GM18907 (cell line): ENCODE data around the gene KRTAP9-9.
"Not testable (repeated sequence)": the region's sequence is repeated elsewhere in the genome, so short reads cannot be mapped to it uniquely, and the experiment has no call there.

Source experiments
- ATAC-seq: cut with Tn5 transposase; IDR thresholded peaks from one replicate; pipeline ENCODE4 v1.9.1; 2021; ENCODE audit warnings: mild to moderate bottlenecking, moderate library complexity; ENCODE audit not compliant: unreplicated experiment

KRTAP9-9 gene

GRCh38 chr17:41255381-41256290 lies at the start of gene KRTAP9-9:
KRTAP9-9 (plus strand) TSS chr17:41255384.
- not testable (repeated sequence) for ATAC-seq

- ATAC-seq = no peak
Measured at GRCh38 chr17:41211845-41212466, 43.2 kb upstream of the KRTAP9-9 start.

- no peak for ATAC-seq
Measured at GRCh38 chr17:41212524-41213169, 42.5 kb upstream of the KRTAP9-9 start.

GRCh38 chr17:41215681-41216080 lies 39.5 kb upstream of the KRTAP9-9 start:
- ATAC-seq = no peak

DNA sequence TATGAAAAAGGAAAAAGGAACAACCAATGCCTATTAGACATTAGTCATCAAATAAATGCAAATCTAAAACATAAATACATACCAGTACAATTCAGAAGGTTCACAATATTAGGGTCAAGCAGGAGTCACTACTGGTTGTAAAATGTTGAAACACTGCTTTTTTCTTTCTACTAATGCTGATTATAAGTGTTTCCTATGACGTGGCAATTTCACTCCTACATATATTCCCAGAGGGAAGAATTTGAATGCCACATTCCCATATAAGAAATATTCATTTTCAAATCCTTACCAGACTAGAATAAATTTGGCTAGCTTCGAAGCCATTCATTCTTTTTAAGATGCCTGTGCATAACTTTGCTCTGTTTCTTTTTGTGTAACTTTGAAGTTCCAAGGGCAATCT lies 31.4 kb upstream of the KRTAP9-9 start:
- no peak for ATAC-seq

DNA sequence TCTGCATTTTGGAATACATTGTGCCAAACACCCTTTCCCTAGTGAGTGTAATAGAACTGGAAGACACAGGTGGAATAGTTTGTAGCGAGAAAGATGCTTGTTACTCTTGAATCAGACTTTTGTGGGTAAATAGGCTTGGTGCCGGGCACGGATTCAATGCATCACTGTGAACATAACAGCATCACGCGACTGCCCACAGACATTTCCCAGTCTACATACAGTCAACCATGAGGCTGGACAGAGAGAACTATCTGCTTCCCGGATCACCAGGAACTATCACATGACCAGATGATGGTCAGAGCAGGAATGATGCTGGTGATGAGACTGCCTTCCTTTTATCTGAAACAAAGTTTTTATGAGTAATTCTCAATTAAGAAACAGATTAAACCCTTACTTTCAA lies 29.1 kb upstream of the KRTAP9-9 start:
- no peak for ATAC-seq

GRCh38 chr17:41226598-41227095 lies 28.5 kb upstream of the KRTAP9-9 start, which contains the start of gene KRTAP9-2:
KRTAP9-2 (plus strand) TSS chr17:41226648; CDS start chr17:41226655, 7 bp downstream.
- not testable (repeated sequence) for ATAC-seq

DNA sequence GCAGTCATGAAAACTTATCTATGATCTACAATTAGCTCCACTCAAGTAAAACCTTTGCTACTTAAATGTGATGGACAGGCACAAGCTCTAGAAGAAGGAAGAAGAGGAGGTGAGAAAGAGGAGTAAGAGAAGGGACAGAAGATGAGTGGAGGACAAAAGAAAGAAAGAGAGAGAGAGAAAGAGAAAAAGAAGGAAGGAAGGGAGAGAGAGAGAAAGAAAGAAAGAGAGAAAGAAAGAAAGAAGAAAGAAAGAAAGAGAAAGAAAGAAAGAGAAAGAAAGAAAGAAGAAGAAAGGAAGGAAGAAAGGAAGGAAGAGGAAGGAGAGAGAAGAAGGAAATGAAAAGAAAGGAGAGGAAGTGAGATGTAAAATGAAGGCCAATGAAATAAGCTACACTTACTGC lies 25.1 kb upstream of the KRTAP9-9 start:
- no peak for ATAC-seq

DNA sequence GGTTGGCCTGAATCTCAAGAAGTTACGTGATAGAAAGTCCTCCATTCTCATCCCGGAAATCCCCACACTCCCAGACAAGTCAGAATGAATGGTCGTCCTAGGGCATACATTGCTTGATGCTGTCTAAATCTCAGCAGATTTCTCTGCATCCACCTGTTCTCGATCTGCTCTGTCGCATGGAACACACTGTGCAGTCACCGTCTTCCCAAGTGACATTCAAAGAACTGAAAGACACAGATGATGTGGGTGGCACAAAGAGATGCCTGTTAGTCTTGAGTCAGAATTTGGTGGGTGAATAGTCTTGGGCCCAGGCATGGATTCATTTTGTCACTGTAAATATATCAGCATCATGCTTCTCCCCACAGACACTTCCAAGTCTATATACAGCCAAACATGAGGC lies 23.5 kb upstream of the KRTAP9-9 start:
- ATAC-seq = no peak

- ATAC-seq = not testable (repeated sequence)
Measured at GRCh38 chr17:41232399-41233105, 22.6 kb upstream of the KRTAP9-9 start, which contains the start of gene KRTAP9-3. KRTAP9-3 (plus strand) TSS chr17:41232449; CDS start chr17:41232502, 53 bp downstream.

GRCh38 chr17:41237116-41237515 lies 18.1 kb upstream of the KRTAP9-9 start:
- ATAC-seq = not testable (repeated sequence)

DNA sequence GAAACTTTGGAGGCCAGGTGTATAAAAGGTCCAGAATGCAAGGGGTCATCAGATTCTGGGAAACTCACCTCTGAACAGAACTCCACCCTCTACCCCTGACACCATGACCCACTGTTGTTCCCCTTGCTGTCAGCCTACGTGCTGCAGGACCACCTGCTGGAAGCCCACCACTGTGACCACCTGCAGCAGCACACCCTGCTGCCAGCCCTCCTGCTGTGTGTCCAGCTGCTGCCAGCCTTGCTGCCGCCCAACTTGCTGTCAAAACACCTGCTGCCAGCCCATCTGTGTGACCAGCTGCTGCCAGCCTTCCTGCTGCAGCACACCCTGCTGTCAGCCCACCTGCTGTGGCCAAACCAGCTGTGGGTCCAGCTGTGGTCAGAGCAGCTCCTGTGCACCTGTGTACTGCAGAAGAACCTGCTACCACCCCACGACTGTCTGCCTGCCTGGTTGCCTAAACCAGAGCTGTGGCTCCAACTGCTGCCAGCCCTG lies 17.2 kb upstream of the KRTAP9-9 start, which contains the start of gene KRTAP9-8:
Gene KRTAP9-8, plus strand, starts transcription at position 51 of the 489 bp plus-strand sequence. Its CDS starts 53 bp downstream, at position 104.
- ATAC-seq = not testable (repeated sequence)

DNA sequence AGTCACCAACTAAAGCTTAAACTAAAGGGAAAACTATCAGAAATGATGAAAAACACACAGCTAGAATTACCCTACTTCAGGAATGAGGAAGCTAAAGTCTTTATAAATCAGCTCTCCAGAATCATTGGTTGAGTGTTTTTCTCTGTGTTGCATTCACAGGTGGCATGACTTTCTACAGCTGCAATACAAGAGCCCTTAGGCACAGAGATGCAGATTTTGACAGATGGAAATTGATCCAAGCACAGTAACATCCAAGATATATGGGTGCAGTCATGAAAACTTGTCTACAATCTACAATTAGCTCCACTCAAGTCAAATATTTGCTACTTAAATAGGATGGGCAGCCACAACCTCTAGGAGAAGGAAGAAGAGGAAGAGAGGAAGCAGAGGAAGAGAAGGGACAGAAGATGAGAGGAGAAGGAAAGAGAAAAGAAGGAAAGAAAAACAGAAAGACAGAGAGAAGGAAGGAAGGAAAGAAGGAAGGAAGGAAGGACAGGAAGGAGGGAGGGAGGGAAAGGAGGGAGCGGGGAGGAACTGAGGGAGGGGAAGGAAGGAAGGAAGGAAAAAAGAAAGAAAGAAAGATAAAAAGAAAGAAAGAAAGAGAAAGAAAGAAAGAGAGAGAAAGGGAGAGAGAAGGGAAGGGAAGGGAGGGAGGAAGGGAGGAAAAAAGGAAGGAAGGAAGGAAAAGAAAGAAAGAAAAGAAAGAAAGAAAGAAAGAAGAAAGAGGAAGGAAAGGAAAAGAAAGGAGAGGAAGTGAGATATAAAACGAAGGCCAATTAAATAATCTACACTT lies 8.0 kb upstream of the KRTAP9-9 start:
- ATAC-seq = not testable (repeated sequence)

DNA sequence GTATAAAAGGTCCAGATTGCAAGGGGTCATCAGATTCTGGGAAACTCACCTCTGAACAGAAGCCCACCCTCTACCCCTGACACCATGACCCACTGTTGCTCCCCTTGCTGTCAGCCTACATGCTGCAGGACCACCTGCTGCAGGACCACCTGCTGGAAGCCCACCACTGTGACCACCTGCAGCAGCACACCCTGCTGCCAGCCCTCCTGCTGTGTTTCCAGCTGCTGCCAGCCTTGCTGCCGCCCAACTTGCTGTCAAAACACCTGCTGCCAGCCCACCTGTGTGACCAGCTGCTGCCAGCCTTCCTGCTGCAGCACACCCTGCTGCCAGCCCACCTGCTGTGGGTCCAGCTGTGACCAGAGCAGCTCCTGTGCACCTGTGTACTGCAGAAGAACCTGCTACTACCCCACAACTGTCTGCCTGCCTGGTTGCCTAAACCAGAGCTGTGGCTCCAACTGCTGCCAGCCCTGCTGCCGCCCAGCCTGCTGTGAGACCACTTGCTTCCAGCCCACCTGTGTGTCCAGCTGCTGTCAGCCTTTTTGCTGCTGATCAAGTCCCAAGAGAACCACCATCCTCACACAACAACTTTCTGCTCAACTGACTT lies 5.4 kb upstream of the KRTAP9-9 start, which contains the start of gene KRTAP9-4:
Gene KRTAP9-4, plus strand, starts transcription at position 51 of the 604 bp plus-strand sequence. Its CDS starts 34 bp downstream, at position 85.
- not testable (repeated sequence) for ATAC-seq

DNA sequence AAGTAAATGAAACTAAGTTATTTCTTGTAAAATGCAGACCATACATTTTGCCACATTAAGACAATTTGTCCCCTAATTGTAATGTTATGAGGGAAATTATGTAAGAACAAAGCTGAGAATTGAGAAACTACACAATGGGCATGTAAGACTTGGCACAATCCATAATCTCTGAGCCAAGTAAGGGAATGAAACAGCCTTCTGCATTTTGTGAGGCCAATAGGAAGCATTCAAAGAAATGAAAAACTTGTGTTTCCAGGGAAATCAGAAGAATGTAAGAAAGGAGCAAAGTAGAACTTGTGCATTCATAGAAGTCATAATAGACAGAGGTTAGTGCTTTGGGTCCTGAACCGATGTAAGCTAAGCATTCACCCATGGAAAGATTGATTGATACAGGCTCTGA lies 3.9 kb upstream of the KRTAP9-9 start:
- ATAC-seq = no peak

DNA sequence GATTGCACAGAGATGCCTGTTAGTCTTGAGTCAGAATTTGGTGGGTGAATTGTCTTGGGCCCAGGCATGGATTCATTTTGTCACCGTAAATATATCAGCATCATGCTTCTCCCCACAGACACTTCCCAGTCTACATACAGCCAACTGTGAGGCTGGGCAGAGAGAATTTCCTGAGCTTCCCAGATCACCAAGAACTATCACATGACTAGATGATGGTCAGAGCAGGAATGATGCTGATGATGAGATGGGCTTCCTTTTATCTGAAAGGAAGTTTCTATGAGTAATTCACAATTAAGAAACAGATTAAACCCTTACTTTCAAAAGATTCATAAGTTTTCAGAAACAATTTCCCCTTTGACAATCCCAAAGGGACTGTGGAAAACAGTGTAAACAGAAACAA lies 323 bp upstream of the KRTAP9-9 start:
- ATAC-seq = no peak

- no peak for ATAC-seq
Measured at GRCh38 chr17:41256291-41256685, 1.1 kb downstream of the KRTAP9-9 start.

DNA sequence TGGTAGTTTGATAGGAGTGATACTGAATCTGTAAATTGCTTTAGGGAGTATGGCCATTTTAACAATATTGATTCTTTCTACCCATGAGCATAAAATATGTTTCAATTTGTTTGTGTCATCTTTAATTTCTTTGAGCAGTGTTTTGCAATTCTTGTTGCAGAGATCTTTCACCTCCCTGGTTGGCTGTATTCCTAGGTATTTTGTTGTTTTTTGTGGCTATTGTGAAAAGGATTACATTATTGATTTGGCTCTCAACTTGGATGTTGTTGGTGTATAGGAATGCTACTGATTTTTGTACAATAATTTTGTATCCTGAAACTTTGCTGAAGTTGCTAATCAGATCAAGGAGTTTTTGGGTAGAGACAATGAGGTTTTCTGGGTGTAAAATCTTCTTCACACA lies 3.2 kb downstream of the KRTAP9-9 start:
- ATAC-seq = no peak

DNA sequence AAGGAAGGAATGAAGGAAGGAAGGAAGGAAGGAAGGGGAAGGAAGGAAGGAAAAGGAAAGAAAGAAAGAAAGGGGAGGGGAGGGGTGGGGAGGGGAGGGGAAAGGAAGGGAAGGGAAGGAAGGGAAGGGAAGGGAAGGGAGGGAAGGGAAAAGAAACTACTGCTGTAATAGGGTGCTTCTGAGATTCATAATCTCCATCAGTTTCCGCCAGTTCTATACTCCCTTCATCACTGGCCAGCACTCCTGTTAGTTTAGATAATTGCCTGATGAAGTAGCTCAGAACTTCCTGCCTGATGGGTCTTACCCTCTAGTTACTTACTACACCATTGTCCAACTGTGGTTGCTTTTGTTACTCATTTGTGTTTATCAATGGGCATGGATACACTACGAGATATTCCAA lies 8.0 kb downstream of the KRTAP9-9 start:
- ATAC-seq = no peak
